Left ventricle myocardium inferior (tissue), 1 donor: ENCODE data around the gene ADPRM. TPM values are rescaled to one million over a fixed set of nuclear protein-coding genes. Genes with fewer than 3 reads are reported as not detected.

ENCODE experiments used
- DNase-seq: peaks from one replicate; pipeline ENCODE4 v3.0.0-alpha.2; 2020
- H3K27ac ChIP-seq: fragments of 200-600 bp; replicated peaks from 2 replicates; pipeline ENCODE4 v1.8.0; 2021
- H3K27me3 ChIP-seq: fragments of 200-600 bp; 2 replicates; pipeline ENCODE4 v1.8.0; 2021; ENCODE audit warnings: low read depth
- H3K36me3 ChIP-seq: fragments of 200-600 bp; 2 replicates; pipeline ENCODE4 v1.8.0; 2021
- H3K4me1 ChIP-seq: fragments of 200-600 bp; 2 replicates; pipeline ENCODE4 v1.8.0; 2021
- H3K4me3 ChIP-seq: fragments of 200-600 bp; 2 replicates; pipeline ENCODE4 v1.8.0; 2021; ENCODE audit warnings: mild to moderate bottlenecking, moderate library complexity
- H3K9me3 ChIP-seq: fragments of 200-600 bp; replicated peaks from 2 replicates; pipeline ENCODE4 v1.8.0; 2021
- intact Hi-C: fragments of 100-400 bp; cut with micrococcal nuclease; formaldehyde crosslinking; loops from one replicate; pipeline ENCODE4 v1.11.0; 2022
- total RNA-seq: library from RNA; stranded (reverse); fragmentation: NEBNext Ultra II Directional; extraction: Animal tissue kit (Norgen Biotek cat#: 25700); gene quantifications from one replicate; pipeline ENCODE4 v1.2.1, GENCODE V29; 2021
- TF ChIP-seq, protein P1 (sequence below): fragments of 200-600 bp; IDR thresholded peaks from 2 replicates; pipeline ENCODE4 v1.8.0; 2021; ENCODE audit warnings: antibody characterized with exemption, mild to moderate bottlenecking, borderline replicate concordance
- donor health status: DM: no; HTN: yes; CAD: no; lungs with severe emphysema.

The ADPRM gene
- total RNA-seq, 1 donor from 2014 or later: 4.2 TPM

DNA sequence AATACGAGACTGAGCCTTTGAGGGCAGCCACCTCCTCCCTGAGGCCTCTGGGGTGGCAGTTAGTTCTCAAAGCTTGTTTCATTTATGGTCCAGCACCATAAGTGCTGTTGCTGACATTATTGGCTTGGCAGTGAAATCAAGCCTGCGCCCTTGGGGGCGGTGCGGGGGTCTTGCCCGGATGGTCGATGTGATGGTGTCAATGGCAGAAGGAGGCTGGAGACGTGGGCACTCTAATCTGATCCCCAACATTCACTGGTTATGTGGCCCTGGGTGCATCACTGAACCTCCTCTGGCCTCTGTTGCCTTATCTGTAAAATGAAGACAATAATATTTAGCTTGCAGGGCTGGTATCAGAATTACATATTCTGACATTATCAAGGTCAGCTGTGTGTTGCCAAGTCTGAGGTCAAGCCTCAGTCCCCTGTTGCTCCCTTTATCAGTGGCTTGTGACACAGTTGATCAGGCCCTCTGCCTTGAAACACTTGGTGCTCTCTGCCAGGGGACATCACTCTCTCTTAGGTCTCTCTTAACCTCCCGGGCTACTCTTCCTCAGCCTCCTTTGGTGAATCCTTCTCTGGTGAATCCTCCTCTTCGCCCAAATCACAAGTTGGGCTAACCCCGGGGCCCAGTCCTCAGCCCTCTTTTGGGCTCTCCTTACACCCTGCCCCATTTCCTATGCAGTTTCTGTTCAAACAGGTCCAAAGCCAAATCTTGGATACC, 44.2 kb downstream of the ADPRM start:
- intact Hi-C loops: no loop called here
- no peaks in the 10 kb centered on the region for H3K9me3 ChIP-seq
- no peak overlapping the region for H3K27ac ChIP-seq
- H3K4me3 ChIP-seq: no peak overlapping the region
- TF ChIP-seq, protein P1, sequence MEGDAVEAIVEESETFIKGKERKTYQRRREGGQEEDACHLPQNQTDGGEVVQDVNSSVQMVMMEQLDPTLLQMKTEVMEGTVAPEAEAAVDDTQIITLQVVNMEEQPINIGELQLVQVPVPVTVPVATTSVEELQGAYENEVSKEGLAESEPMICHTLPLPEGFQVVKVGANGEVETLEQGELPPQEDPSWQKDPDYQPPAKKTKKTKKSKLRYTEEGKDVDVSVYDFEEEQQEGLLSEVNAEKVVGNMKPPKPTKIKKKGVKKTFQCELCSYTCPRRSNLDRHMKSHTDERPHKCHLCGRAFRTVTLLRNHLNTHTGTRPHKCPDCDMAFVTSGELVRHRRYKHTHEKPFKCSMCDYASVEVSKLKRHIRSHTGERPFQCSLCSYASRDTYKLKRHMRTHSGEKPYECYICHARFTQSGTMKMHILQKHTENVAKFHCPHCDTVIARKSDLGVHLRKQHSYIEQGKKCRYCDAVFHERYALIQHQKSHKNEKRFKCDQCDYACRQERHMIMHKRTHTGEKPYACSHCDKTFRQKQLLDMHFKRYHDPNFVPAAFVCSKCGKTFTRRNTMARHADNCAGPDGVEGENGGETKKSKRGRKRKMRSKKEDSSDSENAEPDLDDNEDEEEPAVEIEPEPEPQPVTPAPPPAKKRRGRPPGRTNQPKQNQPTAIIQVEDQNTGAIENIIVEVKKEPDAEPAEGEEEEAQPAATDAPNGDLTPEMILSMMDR: no peak
- H3K36me3 ChIP-seq: no peaks in the 10 kb centered on the region
- no peaks in the 10 kb centered on the region for H3K27me3 ChIP-seq
- H3K4me1 ChIP-seq: peaks cover 6% of the 10 kb centered on the region
- no peak for DNase-seq

DNA sequence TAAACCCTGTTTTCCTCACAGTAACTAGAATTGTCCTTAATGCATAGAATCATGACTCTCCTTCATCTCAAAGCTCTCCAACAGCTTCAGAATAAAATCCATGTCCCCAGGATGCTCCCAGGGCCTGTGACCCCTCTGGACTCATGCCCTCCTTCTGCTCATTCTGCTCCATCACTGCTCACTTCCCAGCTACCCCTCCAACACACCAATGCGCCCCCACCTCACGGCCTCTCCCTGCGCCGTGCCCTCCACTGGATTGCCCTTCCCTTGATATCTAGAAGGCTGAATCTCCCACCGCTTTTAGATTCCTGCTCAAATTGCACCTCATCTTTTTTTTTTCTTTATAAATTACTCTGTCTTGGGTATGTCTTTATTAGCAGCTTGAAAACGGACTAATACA, 45.0 kb downstream of the ADPRM start:
- TF ChIP-seq, protein P1: no peak
- no peak for DNase-seq
- no peaks in the 10 kb centered on the region for H3K9me3 ChIP-seq

DNA sequence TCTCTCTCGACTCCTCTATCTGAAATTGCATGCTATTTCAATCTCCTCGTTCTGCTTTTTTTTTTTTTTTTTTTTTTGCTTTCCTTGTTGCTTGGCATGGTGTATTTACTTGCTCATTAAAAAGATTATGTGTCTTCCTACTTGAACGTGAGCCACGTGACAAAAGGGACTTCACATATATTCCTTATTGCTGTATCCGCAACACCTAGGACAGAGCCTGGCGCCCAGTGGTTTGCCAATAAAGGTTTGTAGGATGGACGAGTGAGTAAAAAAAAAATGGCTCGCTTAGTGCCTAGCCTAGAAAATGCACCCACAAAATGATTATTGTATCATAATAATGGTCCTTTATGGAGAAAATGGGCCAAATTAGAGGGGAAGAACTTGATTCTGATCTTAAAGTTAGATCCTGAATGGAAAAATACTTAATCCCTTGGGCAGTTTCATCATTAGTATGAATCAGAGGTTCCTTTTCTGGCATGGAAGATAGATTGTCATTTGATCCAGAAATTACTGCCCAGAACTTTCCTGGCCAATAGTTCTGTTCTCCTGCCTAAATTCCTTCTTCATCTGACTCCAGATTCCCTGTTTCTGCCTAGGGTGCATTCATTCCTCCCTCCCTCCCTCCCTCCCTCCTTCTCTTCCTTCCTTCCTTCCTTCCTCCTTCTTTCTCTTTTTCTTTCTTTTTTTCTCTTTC, 46.1 kb downstream of the ADPRM start:
- no peaks in the 10 kb centered on the region for H3K9me3 ChIP-seq
- no peak for DNase-seq
- intact Hi-C loops: no loop called here
- no peaks in the 10 kb centered on the region for H3K36me3 ChIP-seq
- no peaks in the 10 kb centered on the region for H3K27me3 ChIP-seq
- H3K4me1 ChIP-seq: peaks cover 2% of the 10 kb centered on the region
- TF ChIP-seq, protein P1: no peak
- no peak overlapping the region for H3K4me3 ChIP-seq
- peak overlapping the region; percentile 48 for H3K27ac ChIP-seq

More for the DNA sequence above, 45.0 kb downstream of the ADPRM start:
- no peak overlapping the region for H3K27ac ChIP-seq
- H3K36me3 ChIP-seq: no peaks in the 10 kb centered on the region
- intact Hi-C loops: no loop called here
- peaks cover 6% of the 10 kb centered on the region for H3K4me1 ChIP-seq
- no peaks in the 10 kb centered on the region for H3K27me3 ChIP-seq
- no peak overlapping the region for H3K4me3 ChIP-seq

DNA sequence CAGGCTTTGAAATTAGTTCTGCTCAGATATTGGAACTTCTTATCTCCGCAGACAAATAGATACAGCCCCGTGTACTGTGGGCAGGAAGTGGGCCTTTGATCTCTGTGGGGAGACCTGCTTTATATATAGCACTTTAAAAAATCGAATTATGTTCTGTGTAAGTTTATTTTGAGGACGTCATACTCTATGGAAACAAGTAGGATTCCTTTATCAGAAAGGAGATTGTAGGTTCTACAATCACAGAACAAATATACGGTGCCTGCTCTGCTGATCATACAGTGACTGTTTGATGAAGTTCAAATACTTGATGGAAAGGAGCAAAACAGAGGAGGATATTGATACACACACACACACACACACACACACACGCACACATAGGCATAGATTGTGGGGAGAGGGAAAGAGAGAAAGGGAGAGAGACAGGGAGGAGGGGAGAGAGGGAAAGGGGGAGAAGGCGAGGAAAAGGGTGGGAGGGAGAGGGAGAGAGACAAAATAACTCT, 47.2 kb downstream of the ADPRM start:
- Histone ChIP-seq H3K4me3 (no peak overlapping the region), H3K4me1 (no peaks in the 10 kb centered on the region), H3K9me3 (no peaks in the 10 kb centered on the region), H3K36me3 (no peaks in the 10 kb centered on the region), H3K27ac (no peak overlapping the region), H3K27me3 (no peaks in the 10 kb centered on the region)
- intact Hi-C loops: no loop called here
- TF ChIP-seq, protein P1: no peak
- no peak for DNase-seq

DNA sequence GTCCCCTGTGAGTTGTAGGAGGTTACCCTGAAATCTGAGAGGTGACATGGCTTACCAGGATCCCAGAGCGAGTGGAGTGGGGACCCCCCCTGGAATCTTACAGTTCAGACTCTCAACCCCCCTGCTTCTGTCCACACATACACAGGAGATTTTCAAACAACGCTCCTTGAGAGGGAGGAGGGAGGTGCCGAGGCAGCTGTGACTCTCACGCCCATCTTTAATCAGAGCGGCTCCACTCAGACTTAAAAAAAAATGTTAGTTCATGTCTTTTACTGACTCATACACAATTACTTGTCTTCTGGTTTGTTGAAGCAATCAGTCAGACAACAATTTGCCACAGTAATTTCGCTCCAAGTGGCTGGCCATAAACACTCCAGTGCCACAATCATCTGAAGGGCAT, 47.8 kb downstream of the ADPRM start:
- H3K27ac ChIP-seq: no peak overlapping the region
- H3K4me1 ChIP-seq: no peaks in the 10 kb centered on the region
- H3K36me3 ChIP-seq: no peaks in the 10 kb centered on the region
- DNase-seq: no peak
- intact Hi-C loops: no loop called here
- H3K9me3 ChIP-seq: no peaks in the 10 kb centered on the region
- no peak overlapping the region for H3K4me3 ChIP-seq
- TF ChIP-seq, protein P1: no peak
- no peaks in the 10 kb centered on the region for H3K27me3 ChIP-seq
